ENCODE data around the gene PEPD.

PEPD gene

GRCh38 chr19:33394723-33395560, 126.6 kb downstream of the PEPD start:
- Mint-ChIP-seq H3K4me3 (no peak overlapping the region), H3K36me3 (ENCODE audit: low read depth) (no peaks in the 10 kb centered on the region), H3K9me3 (no peaks in the 10 kb centered on the region), H3K27ac (no peak overlapping the region), H3K27me3 (ENCODE audit: low read depth) (no peaks in the 10 kb centered on the region), H3K4me1 (ENCODE audit: low read depth) (no peaks in the 10 kb centered on the region)

GRCh38 chr19:33394006-33394722, 127.4 kb downstream of the PEPD start:
- Mint-ChIP-seq H3K4me1 (ENCODE audit: low read depth) (no peaks in the 10 kb centered on the region), H3K9me3 (no peaks in the 10 kb centered on the region), H3K27ac (peak overlapping the region; percentile 26), H3K36me3 (ENCODE audit: low read depth) (no peaks in the 10 kb centered on the region), H3K4me3 (no peak overlapping the region), H3K27me3 (ENCODE audit: low read depth) (no peaks in the 10 kb centered on the region)

- Mint-ChIP-seq H3K9me3 (no peaks in the 10 kb centered on the region), H3K36me3 (ENCODE audit: low read depth) (no peaks in the 10 kb centered on the region), H3K27ac (peak overlapping the region; percentile 26), H3K4me1 (ENCODE audit: low read depth) (no peaks in the 10 kb centered on the region), H3K27me3 (ENCODE audit: low read depth) (no peaks in the 10 kb centered on the region), H3K4me3 (no peak overlapping the region)
These were observed 128.1 kb downstream of the PEPD start for GRCh38 chr19:33393286-33394005.

GRCh38 chr19:33392341-33393285, 129.0 kb downstream of the PEPD start:
- Mint-ChIP-seq H3K27ac (no peak overlapping the region), H3K9me3 (no peaks in the 10 kb centered on the region), H3K4me3 (no peak overlapping the region), H3K36me3 (ENCODE audit: low read depth) (no peaks in the 10 kb centered on the region), H3K27me3 (ENCODE audit: low read depth) (no peaks in the 10 kb centered on the region), H3K4me1 (ENCODE audit: low read depth) (no peaks in the 10 kb centered on the region)

- Mint-ChIP-seq H3K4me1 (ENCODE audit: low read depth) (no peaks in the 10 kb centered on the region), H3K9me3 (no peaks in the 10 kb centered on the region), H3K27ac (no peak overlapping the region), H3K4me3 (no peak overlapping the region), H3K36me3 (ENCODE audit: low read depth) (no peaks in the 10 kb centered on the region), H3K27me3 (ENCODE audit: low read depth) (no peaks in the 10 kb centered on the region)
These were observed 129.9 kb downstream of the PEPD start for GRCh38 chr19:33391631-33392249.

- Mint-ChIP-seq H3K9me3 (no peaks in the 10 kb centered on the region), H3K27ac (no peak overlapping the region)
These were observed 130.5 kb downstream of the PEPD start for GRCh38 chr19:33390908-33391630.

GRCh38 chr19:33390101-33390907, 131.3 kb downstream of the PEPD start:
- no peak overlapping the region for H3K4me3 Mint-ChIP-seq
- no peaks in the 10 kb centered on the region for H3K4me1 Mint-ChIP-seq (ENCODE audit: low read depth)
- H3K27me3 Mint-ChIP-seq (ENCODE audit: low read depth): no peaks in the 10 kb centered on the region
- H3K36me3 Mint-ChIP-seq (ENCODE audit: low read depth): no peaks in the 10 kb centered on the region
- no peaks in the 10 kb centered on the region for H3K9me3 Mint-ChIP-seq
- no peak overlapping the region for H3K27ac Mint-ChIP-seq

More at GRCh38 chr19:33390908-33391630, 130.5 kb downstream of the PEPD start:
- Mint-ChIP-seq H3K4me1 (ENCODE audit: low read depth) (no peaks in the 10 kb centered on the region), H3K36me3 (ENCODE audit: low read depth) (no peaks in the 10 kb centered on the region), H3K4me3 (no peak overlapping the region), H3K27me3 (ENCODE audit: low read depth) (no peaks in the 10 kb centered on the region)

GRCh38 chr19:33389421-33390100, 132.0 kb downstream of the PEPD start:
- H3K4me3 Mint-ChIP-seq: no peak overlapping the region

GRCh38 chr19:33388725-33389420, 132.7 kb downstream of the PEPD start:
- Mint-ChIP-seq H3K4me3 (no peak overlapping the region), H3K36me3 (ENCODE audit: low read depth) (no peaks in the 10 kb centered on the region), H3K4me1 (ENCODE audit: low read depth) (no peaks in the 10 kb centered on the region), H3K9me3 (no peaks in the 10 kb centered on the region), H3K27ac (no peak overlapping the region), H3K27me3 (ENCODE audit: low read depth) (no peaks in the 10 kb centered on the region)

More at GRCh38 chr19:33389421-33390100, 132.0 kb downstream of the PEPD start:
- no peaks in the 10 kb centered on the region for H3K4me1 Mint-ChIP-seq (ENCODE audit: low read depth)
- no peaks in the 10 kb centered on the region for H3K27me3 Mint-ChIP-seq (ENCODE audit: low read depth)
- H3K9me3 Mint-ChIP-seq: no peaks in the 10 kb centered on the region
- H3K36me3 Mint-ChIP-seq (ENCODE audit: low read depth): no peaks in the 10 kb centered on the region
- H3K27ac Mint-ChIP-seq: no peak overlapping the region

GRCh38 chr19:33388231-33388724, 133.3 kb downstream of the PEPD start:
- no peaks in the 10 kb centered on the region for H3K27me3 Mint-ChIP-seq (ENCODE audit: low read depth)
- no peak overlapping the region for H3K27ac Mint-ChIP-seq
- no peaks in the 10 kb centered on the region for H3K9me3 Mint-ChIP-seq
- no peaks in the 10 kb centered on the region for H3K4me1 Mint-ChIP-seq (ENCODE audit: low read depth)
- no peak overlapping the region for H3K4me3 Mint-ChIP-seq
- H3K36me3 Mint-ChIP-seq (ENCODE audit: low read depth): no peaks in the 10 kb centered on the region

GRCh38 chr19:33387351-33388230, 134.0 kb downstream of the PEPD start:
- H3K9me3 Mint-ChIP-seq: no peaks in the 10 kb centered on the region
- H3K36me3 Mint-ChIP-seq (ENCODE audit: low read depth): no peaks in the 10 kb centered on the region
- H3K27ac Mint-ChIP-seq: no peak overlapping the region
- H3K4me1 Mint-ChIP-seq (ENCODE audit: low read depth): no peaks in the 10 kb centered on the region
- H3K4me3 Mint-ChIP-seq: no peak overlapping the region
- H3K27me3 Mint-ChIP-seq (ENCODE audit: low read depth): no peaks in the 10 kb centered on the region

Data from T-helper 1 cell treated with Interleukin-12 subunit alpha and Interleukin-12 subunit beta and Interleukin-4 antibody, amounts not matched to agents 30 μg/mL and 1 μg/mL, for 36 hours (primary cell).